NCI-H345 treated with DMSO at 0.1 percent for 48 hours (cell line): ENCODE results near the gene PRCD.
A peak's percentile ranks its signal among the peaks of the same experiment; 100 is the strongest.
"Not testable (repeated sequence)": the region's sequence is repeated elsewhere in the genome, so short reads cannot be mapped to it uniquely, and the experiment has no call there.

Experiments
- DNase-seq: peaks from one replicate; lab custom pipeline; 2025; ENCODE audit not compliant: unreplicated experiment; lab: John Stamatoyannopoulos, UW

Gene PRCD

DNA sequence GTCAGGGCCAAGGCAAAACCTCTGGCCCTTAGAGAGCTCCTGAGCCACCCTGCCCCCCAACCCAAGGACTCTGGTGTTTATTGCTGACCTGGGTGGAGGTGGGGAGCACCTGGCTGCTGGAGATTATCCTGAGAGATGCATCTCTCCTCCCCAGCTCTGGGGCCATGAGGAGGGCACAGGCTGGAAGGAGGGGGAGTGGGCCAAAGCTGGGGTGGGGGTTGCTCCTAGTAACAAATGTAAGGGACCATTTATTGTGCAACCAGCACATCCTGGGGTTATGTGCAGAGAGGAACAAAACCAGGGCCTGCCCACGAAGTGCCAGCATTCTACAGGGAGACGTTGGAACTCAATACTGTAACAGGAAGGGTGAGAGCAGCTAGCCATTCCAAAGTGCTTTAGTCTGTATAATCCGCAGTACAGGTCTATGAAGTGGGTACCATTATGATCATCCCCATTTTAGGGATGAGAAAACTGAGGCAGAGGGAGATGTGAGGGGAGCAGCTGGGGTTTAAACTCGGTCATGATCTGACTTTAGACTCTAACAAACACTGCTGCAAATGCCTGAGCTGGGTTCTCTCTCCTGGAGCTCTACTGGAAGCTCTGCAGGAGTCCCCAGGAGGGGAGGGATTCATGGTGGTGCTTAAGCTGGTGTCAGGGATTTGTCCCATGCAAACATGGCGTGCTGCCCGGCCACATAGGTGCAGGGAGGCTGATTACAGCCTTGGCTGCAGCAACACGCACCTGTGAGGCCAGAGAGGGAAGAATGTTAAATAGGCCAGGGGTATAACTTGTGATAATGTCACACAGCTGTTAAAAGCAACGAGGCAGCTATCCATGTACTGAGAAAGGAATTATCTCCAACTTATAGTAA lies 37.3 kb upstream of the PRCD start:
- no peak for DNase-seq

DNA sequence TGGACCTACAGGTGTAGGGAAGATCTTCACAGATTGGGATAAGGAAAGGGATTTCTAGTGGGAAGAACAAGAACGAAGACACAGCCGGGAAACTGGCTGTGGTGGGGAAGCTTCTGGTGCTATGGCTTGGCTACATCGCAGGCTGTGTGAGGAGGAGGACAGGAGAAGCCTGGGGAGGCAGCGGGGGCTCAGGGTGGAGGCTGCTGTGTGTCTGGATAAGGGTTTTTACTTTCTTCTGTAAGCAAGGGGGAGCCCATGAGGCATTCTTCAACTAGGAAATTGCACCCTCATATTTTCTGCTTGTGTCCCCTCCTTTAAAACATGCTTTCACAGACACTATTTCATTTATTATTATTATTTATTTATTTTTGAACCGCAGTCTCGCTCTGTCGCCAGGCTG lies 35.7 kb upstream of the PRCD start:
- no peak for DNase-seq

DNA sequence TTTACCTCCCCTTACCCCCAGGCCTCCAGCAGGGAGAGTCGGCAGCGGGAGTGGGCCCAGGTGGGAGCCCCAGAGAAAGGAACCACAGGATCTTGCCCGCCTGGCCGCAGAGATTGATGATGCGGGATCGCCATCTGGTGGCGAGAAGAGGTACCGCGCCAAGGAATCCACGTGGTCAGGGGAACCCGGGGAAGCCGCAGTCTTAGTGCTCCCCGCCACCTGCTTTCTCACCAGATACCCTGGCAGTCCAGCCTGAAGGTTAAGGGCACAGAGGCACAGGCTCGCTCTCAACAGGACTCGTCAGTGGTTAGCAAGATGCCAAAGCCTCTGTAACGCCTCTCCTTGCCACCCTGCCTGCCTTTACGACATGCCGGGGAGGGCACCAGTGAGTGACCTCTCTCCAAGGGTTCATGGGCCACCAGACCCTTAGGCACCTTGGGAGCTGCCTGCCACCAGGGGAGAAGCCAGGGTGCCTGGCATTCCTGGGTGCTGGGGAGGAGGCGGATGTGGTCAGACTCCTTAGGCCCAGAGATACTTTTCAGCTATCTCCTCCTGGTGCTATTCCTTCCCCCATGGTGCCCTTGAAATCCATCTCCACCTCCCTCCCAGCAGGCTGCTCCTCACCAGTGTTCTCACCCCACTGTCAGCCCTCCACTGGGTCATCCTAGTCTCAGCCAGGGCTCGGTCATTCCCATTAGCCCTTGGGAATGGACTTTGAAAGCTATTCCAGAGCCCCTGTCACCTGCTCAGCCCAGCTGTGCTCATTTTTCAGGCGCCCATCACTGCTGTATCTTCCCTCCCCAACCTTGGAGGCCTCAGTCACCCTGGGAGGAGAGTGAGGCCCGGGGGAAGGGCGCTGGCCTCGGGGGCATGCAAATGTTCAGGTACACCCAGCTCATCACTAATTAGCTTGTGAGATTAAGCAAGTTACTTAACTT lies 33.2 kb upstream of the PRCD start:
- DNase-seq: peak; percentile 77

DNA sequence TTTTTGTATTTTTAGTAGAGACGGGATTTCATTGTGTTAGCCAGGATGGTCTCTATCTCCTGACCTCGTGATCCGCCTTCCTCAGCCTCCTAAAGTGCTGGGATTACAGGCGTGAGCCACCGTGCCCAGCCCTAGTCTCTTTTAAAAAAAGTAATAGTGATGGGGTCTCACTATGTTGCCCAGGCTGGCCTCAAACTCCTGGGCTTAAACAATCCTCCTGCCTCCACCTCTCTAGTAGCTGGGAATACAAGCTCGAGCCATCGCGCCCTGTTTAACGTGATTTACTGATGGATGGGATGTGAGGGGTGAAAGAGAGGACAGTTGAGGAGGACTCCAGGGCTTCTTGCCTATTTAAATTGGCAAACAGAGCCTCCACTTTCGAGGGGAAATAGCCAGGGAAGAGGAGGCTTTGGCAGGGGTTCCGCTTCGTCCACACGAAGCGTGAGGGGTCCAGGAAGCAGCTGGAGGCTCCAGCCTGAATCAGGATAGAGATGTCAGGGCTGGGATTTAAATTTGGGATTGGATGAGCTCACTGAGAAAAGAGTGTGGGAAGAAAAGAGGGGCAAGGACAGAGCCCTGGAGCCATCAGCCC lies 31.3 kb upstream of the PRCD start:
- not testable (repeated sequence) for DNase-seq

DNA sequence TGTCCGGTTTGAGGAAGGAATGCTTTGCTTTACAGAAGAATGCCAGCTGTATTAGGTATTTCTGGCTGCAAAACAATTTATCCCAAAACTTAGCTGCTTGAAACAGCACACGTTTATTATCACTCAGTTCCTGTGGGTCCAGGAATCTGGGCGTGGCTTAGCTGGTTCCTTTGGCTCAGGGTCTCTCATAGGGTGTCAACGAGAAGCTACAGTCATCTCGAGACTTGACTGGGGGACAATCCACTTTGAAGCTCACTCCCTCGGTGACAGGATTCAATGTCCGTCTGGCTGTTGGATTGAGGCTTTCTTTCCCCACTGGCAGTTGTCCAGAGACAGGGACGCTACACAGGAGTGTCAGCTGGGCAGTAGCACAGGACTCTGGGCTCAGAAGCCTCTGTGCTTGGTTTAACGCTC lies 29.0 kb upstream of the PRCD start:
- DNase-seq: no peak

DNA sequence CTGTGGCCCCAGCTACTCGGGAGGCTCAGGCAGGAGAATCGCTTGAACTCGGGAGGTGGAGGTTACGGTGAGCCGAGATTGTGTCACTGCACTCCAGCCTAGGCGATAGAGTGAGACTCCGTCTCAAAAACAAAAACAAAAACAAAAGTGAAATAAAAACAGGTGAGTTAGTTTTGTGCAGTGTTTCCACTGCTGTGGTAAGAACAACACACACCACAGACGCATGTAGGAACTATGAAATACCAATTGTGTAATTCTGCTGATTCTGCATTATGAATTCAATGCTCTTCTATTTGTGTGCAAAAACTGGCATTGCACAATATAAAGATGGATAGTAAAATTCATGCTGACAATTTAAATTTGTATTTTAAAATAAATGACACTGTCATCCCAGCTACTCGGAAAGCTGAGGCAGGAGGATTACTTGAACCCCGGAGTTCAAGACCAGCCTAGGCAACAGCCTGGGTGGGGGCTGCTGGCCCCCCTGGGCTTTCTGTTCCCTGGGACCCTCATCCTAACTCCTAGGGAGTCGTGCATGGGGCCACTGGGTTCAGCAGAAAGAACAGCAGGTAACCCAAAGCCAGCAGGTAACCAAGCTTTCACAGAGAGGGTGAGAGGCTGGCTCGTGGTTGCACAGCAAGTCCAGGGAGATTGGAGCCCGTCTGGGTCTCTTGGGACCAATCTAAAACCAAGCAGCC lies 28.0 kb upstream of the PRCD start:
- no peak for DNase-seq

DNA sequence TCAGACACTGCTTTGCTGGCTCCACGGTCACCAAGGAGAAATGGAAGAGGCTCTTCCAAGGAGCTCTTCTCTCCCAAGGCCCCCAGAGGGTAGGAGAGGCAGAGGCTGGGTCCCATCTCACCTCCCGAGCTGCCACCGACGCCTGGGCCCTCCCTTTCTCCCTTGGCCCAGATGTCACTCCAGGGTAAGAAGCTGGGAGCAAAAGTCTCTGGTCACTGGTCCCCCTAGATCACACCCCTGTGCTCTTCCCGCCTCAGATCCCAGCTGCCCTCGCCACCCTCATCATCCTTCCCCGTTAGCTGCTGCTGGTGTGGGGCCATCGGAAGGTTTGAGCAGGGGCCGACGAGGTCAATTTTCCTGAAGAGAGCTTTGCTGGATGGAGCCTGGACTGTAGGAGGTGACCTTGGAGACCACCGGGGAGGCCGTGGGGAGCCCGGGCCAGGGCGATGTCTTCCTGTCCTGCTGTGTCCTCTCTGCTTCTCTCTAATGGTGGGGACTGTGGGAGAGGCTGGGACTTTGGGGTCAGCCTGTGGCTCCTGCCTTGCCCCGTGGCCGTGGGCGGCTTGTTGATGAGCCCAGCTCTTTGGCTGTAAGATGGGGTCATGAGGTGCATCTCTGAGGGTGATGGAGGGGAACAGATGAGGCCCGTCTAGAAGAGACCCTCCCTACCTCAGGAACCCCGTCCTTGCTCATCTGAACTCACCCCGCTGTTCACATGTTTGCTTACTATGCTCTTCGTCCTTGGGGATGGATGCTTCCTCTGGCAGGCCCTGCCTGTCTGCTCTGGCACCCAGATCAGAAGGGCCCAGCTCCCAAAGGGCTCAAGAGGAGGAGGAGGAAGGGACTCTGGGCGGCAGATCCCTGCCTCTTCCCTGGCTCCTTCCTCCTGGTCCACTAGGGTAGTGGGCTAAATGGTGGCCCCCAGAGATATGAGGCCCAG lies 27.2 kb upstream of the PRCD start:
- no peak for DNase-seq

DNA sequence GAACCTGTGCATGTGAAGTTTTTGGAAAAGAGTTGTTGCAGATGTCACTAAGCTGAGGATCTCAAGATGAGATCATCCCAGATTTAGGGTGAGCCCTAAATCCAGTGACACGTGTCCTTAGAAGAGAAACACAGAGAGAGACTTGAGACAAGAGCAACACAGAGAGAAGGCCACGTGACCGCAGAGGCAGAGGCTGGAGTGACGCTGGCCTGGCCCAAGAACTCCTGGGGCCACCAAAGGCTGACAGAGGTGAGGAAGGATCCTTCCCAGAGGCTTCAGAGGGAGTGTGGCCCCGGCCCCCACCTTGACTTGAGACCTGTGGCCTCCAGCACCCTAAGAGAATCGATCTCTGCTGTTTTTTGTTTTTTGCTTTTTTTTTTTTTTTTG lies 26.5 kb upstream of the PRCD start:
- DNase-seq: no peak

DNA sequence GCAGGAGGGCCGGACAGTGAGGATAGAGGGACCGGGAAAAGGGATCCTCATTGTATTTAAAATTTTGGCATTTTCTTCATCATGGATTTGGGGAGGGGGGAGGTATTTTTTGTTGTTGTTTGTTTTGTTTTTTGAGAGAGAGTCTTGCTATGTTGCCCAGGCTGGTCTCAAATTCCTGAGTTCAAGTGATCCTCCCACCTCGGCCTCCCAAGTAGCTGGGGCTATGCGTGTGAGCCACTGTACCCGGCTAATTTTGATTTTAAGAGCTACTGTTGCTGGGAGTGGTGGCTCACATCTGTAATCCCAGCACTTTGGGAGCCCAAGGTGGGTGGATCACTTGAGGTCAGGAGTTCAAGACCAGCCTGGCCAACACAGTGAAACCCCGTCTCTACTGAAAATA lies 25.5 kb upstream of the PRCD start:
- not testable (repeated sequence) for DNase-seq

DNA sequence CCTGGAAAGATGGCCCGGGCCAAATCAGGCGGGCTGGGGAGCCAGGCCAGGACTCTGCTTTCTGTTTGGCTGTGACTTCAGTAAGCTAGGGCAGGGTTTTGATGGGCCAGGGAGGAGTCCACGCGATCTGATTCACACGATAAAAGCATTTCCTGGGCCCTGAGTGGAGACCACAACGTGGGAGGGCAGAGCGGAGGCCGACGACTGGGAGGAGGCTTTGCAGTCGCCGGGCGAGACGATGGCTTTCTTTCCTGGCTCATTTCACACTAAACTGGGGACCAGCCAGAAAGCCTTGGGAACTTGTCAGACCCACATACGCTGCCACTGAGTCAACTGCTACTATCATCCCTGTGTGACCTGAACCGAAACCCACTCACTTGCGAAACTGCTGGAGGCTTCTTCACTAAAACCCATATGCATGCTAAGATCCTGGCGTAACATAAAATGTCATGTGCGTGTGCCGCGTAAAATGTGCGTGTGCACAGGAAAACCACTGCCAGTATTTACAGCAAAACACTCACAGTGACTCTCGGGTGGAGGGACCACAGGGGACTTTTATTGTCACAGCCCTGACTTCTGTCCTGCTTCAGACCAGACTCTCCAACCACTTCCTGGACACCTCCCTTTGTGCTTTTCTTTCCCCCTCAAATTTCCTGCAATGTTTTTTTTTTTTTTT lies 24.4 kb upstream of the PRCD start:
- no peak for DNase-seq

DNA sequence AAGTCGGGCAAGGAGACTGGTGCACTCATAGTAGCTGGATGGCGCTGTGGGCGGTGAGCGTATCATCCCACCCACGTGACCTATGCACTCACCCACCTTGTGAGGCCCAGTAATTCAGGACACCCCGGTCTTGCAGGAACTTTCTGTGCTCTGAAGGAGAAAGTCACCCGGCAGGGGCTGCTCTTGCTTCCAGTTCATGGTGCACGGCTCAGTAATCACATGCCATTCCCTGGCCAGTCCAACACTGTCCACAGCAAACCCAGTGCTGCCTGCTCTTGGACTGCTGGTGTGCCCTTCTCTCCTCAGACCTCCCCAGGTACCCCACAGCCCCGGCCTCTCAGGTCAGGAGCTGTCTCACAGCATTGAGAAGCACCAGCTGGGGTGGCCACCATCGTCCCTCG lies 22.2 kb upstream of the PRCD start:
- no peak for DNase-seq

DNA sequence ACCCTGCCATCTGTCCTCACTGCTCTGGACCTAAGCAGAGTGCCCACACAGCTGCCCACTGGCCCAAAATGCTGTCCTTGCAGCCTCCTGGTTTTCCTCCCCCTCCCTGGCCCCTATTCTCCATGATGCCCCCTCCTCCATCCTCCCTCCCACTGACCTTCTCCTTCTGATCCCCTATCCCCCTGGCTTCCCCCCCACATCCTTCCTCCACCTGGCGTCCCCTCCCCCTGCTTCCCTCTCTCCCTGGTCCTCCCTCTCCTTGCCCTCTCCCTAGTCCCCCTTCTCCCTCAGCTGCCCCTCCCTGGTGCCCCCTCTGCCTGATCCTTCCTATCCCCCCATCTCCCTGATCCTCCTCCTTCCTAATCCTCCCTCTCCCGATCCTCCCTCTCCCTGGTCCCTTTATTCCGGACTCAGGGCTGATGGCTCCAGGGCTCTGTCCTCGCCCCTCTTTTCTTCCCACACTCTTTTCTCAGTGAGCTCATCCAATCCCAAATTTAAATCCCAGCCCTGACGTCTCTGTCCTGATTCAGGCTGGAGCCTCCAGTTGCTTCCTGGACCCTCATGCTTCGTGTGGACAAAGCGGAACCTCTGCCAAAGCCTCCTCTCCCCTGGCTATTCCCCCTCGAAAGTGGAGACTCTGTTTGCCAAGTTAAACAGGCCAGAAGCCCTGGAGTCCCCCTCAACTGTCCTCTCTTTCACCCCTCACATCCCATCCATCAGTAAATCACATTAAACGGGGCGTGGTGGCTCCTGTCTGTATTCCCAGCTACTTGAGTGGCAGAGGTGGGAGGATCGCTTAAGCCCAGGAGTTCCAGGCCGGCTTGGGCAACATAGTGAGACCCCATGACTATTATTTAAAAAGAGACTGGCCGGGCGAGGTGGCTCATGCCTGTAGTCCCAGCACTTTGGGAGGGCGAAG lies 20.5 kb upstream of the PRCD start:
- DNase-seq: no peak

DNA sequence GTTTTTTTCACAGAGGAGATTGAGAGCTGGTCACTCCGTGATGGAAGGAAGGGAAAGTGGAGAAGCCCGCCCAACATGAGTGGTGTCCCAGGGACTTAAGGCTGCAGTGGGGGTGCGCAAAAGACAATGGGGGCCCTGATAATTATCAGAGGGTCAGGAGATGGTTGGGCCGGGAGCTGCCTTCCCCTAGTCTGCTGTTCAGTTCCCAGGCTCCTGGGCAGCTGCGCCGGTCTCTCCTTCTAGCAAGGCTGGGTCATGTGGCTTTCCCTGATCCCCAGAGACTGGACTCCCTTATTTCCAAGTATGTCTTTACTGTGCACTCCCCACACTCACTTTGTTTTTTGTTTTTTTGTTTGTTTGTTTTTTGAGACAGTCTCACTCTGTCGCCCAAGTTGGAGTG lies 18.6 kb upstream of the PRCD start:
- no peak for DNase-seq

DNA sequence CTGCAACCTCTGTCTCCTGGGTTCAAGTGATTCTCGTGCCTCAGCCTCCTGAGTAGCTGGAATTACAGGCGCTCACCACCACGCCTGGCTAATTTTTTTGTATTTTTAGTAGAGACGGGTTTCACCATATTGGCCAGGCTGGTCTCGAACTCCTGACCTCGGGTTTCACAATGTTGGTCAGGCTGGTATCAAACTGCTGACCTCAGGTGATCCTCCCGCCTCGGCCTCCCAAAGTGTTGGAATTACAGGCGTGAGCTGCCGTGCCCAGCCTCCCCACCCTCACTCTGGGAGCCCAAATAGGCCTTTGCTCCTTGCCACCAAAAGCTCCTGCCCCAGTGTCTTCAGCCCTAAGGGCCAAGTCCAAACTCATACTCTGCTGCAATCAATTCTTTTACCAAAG lies 18.2 kb upstream of the PRCD start:
- DNase-seq: not testable (repeated sequence)

DNA sequence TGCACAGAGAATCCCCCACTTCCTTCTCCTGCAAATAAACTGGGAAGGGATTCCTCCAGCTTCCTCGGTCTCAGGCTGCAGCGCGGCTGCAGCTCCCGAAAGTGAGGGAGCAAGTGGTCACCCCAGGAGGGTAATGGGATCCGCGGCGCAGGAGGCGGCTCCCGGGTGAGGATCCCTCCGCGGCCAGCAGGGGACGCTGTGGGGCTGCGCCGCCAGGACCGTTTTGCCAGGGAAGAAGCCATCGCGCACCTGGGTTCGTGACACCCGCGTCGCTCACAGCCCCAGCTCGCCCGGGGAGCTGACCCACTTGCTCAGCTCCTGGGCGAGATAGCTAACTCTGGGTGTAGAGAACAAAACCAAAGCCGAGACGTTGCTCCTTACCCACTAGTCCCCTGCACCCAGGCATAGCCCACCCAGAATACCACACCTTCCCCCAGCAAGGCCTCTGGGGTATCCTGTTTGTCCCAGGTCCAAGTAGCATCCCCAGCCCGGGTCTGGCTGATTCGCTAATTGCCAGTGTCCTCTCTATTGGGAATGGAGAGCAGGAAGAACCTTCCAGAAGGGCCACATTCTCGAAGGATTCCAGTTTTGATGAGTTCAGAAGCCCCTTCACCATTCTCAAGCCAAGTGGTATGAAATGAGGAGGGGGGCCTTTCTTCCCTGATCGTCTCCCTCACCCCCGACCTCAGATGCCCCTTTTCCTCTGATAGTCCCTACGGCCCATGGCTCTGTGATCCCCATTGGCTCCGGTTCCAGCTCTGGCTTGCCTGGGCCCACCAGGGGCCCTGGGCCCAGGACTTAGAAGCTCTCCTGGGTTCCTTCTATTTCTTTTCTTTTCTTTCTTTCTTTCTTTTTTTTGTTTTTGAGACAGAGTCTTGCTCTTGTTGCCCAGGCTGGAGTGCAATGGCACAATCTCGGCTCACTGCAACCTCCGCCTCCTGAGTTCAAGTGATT lies 16.5 kb upstream of the PRCD start:
- peak; percentile 43 for DNase-seq

DNA sequence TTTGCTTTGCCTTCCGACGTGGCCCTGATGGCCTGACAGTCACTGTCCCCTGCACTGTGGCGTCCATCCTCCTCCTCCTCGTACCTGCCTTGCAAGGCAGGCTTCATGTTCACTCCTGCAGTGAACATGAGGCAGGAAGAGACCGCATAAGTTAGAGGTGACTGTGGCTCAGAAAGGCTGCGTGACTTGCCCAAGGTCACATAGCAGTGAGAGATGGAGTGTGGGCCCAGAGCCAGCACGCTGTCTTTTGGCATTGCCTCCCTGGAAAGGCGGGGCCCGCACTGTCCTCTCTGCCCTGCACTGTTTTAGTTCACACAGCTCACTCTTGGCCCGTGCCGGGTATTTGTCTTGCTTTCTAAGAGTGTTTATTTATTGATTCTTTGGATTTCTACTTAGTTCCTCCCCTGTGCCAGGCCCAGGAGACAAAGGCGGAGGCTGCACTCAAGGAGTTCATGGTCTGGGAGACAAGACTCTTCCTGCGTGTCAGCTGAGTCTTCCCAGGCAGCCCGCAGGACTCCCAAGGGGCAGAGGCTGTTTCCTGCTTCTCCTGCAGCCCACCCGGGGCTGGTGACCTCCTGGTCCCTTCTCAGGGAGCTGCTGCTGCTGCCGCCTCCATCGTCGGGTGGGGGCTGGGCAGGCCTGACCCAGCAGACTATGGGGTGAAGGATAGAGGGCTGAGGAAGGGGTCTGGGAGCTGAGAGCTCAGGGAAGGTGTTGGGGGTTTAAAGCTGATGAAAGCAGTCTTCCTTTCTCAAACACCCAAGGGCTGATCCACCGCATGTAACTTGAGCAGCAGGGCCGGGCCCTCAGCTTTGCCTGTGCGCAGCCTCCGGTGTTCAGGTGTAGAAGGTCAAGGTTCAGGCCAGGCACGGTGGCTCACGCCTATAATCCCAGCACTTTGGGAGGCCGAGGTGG lies 15.0 kb upstream of the PRCD start:
- no peak for DNase-seq
